ENCODE data around the gene THSD7B.

Gene THSD7B

DNA sequence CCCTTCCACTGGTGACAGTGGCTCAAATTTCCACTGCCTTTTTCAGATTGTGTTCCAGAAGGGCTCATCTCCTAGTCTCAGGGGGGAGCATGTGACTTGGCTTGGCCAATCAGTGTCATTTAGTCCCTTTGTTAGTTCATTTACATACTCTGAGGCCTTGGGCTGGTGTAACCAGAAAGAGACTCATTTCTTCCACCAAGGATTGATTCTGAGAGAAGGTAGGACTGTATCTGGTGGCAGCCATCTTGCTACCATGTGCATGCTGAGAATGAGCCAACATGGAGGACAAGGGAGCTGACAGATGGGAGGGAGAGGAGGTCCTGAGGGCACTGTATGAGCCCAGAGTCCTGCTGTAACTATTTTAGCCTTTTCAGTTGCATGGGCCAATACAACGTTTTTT, 191.7 kb downstream of the THSD7B start:
- Histone ChIP-seq H4K20me1 (ENCODE audit: insufficient read depth, low read length) (no peaks in the 10 kb centered on the region), H2AFZ (ENCODE audit: low read length) (no peak overlapping the region), H3F3A (ENCODE audit: insufficient read depth, low read length) (no peaks in the 10 kb centered on the region), H3K79me2 (ENCODE audit: insufficient read depth, low read length) (no peaks in the 10 kb centered on the region), H3K9me3 (ENCODE audit: low read length) (no peaks in the 10 kb centered on the region), H3K9ac (ENCODE audit: low read length) (no peak overlapping the region), H3K4me2 (ENCODE audit: low read length) (no peak overlapping the region), H3K27ac (ENCODE audit: low read depth, low read length, poor library complexity, severe bottlenecking) (no peak overlapping the region), H3K36me3 (ENCODE audit: insufficient read depth, low read length) (no peaks in the 10 kb centered on the region), H3K4me1 (ENCODE audit: insufficient read depth, low read length, severe bottlenecking) (no peaks in the 10 kb centered on the region), H3K9me2 (ENCODE audit: low read depth, low read length) (no peaks in the 10 kb centered on the region), H3K27me3 (ENCODE audit: insufficient read depth, low read length) (no peaks in the 10 kb centered on the region), H3K4me3 (ENCODE audit: low read depth, low read length, poor library complexity, severe bottlenecking) (no peak overlapping the region)
- TF ChIP-seq, protein P1, sequence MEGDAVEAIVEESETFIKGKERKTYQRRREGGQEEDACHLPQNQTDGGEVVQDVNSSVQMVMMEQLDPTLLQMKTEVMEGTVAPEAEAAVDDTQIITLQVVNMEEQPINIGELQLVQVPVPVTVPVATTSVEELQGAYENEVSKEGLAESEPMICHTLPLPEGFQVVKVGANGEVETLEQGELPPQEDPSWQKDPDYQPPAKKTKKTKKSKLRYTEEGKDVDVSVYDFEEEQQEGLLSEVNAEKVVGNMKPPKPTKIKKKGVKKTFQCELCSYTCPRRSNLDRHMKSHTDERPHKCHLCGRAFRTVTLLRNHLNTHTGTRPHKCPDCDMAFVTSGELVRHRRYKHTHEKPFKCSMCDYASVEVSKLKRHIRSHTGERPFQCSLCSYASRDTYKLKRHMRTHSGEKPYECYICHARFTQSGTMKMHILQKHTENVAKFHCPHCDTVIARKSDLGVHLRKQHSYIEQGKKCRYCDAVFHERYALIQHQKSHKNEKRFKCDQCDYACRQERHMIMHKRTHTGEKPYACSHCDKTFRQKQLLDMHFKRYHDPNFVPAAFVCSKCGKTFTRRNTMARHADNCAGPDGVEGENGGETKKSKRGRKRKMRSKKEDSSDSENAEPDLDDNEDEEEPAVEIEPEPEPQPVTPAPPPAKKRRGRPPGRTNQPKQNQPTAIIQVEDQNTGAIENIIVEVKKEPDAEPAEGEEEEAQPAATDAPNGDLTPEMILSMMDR (IDR thresholded peaks at IDR 0.05; ENCODE audit: low read length): no peak
- no peak for TF ChIP-seq EZH2 (IDR thresholded peaks at IDR 0.05; ENCODE audit: borderline replicate concordance, low read length)

DNA sequence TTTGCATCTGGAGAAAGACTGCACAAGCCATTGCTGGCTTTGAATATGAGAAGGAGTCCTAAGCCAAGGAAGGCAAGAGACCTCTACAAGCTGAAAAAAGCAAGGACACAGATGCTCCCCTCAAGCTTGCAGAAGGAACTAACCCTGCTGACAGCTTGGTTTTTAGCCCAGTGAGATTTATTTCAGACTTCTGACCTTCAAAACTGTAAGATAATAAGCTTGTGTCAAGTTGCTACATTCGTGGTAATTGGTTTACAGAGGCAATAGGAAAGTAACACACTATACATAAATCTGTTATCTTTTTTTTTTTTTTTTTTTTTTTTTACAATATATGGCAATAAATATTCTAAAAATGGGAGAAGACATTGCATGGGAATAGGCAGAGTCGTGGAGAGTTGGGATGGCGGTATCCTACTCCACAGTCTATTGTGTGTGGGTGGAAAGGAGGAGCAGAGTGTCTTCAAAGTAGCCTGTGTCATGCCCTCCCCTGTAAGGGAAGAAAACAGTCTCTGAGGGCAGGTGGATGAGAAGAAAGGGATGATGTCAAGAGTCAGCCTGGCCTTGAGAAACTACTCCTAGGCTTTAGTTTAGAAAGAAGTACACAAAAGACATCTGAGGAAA, 196.9 kb downstream of the THSD7B start:
- Histone ChIP-seq H3K4me3 (ENCODE audit: low read depth, low read length, poor library complexity, severe bottlenecking) (no peak overlapping the region), H3K4me2 (ENCODE audit: low read length) (no peak overlapping the region), H3K9ac (ENCODE audit: low read length) (no peak overlapping the region), H3K9me2 (ENCODE audit: low read depth, low read length) (no peaks in the 10 kb centered on the region), H2AFZ (ENCODE audit: low read length) (no peak overlapping the region), H3K9me3 (ENCODE audit: low read length) (no peaks in the 10 kb centered on the region), H3K79me2 (ENCODE audit: insufficient read depth, low read length) (no peaks in the 10 kb centered on the region), H3K27ac (ENCODE audit: low read depth, low read length, poor library complexity, severe bottlenecking) (no peak overlapping the region), H3K36me3 (ENCODE audit: insufficient read depth, low read length) (no peaks in the 10 kb centered on the region), H3K27me3 (ENCODE audit: insufficient read depth, low read length) (no peaks in the 10 kb centered on the region), H3F3A (ENCODE audit: insufficient read depth, low read length) (no peaks in the 10 kb centered on the region), H3K4me1 (ENCODE audit: insufficient read depth, low read length, severe bottlenecking) (no peaks in the 10 kb centered on the region), H4K20me1 (ENCODE audit: insufficient read depth, low read length) (no peaks in the 10 kb centered on the region)
- TF ChIP-seq EZH2 (IDR thresholded peaks at IDR 0.05; ENCODE audit: borderline replicate concordance, low read length): no peak
- TF ChIP-seq, protein P1 (IDR thresholded peaks at IDR 0.05; ENCODE audit: low read length): no peak

DNA sequence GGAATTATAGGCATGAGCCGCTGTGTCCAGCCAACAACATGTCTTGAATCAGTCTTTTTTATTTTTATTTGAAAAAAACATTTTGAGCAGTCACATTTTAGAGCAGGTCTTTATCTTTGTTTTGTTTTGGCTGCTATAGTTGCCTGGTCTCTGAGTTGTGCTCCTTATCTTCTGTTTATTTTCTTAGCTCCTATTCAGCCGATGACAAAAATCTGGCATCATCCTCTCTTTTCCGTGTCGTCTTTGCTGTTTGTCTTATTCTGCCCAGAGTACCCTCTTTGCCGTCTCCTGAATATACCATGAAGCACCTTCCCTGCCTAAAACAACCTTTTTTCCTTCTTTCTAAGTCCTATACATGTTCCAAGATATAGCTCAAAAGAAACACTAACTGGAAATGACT, 201.1 kb downstream of the THSD7B start:
- Histone ChIP-seq H3K27ac (ENCODE audit: low read depth, low read length, poor library complexity, severe bottlenecking) (no peak overlapping the region), H3K4me2 (ENCODE audit: low read length) (no peak overlapping the region), H3K4me1 (ENCODE audit: insufficient read depth, low read length, severe bottlenecking) (no peaks in the 10 kb centered on the region), H3K9me2 (ENCODE audit: low read depth, low read length) (no peaks in the 10 kb centered on the region), H3K27me3 (ENCODE audit: insufficient read depth, low read length) (no peaks in the 10 kb centered on the region), H3K9me3 (ENCODE audit: low read length) (no peaks in the 10 kb centered on the region), H4K20me1 (ENCODE audit: insufficient read depth, low read length) (no peaks in the 10 kb centered on the region), H2AFZ (ENCODE audit: low read length) (no peak overlapping the region), H3K36me3 (ENCODE audit: insufficient read depth, low read length) (no peaks in the 10 kb centered on the region), H3K9ac (ENCODE audit: low read length) (no peak overlapping the region), H3K4me3 (ENCODE audit: low read depth, low read length, poor library complexity, severe bottlenecking) (no peak overlapping the region), H3F3A (ENCODE audit: insufficient read depth, low read length) (no peaks in the 10 kb centered on the region), H3K79me2 (ENCODE audit: insufficient read depth, low read length) (no peaks in the 10 kb centered on the region)
- TF ChIP-seq, protein P1 (IDR thresholded peaks at IDR 0.05; ENCODE audit: low read length): no peak
- no peak for TF ChIP-seq EZH2 (IDR thresholded peaks at IDR 0.05; ENCODE audit: borderline replicate concordance, low read length)
